Measurements from ENCODE around the gene MYO1G. TPM values are rescaled to one million over a fixed set of nuclear protein-coding genes. Genes with fewer than 3 reads are reported as not detected.

The MYO1G gene
- total RNA-seq, 1 donor from 2014 or later: 0.26 TPM

DNA sequence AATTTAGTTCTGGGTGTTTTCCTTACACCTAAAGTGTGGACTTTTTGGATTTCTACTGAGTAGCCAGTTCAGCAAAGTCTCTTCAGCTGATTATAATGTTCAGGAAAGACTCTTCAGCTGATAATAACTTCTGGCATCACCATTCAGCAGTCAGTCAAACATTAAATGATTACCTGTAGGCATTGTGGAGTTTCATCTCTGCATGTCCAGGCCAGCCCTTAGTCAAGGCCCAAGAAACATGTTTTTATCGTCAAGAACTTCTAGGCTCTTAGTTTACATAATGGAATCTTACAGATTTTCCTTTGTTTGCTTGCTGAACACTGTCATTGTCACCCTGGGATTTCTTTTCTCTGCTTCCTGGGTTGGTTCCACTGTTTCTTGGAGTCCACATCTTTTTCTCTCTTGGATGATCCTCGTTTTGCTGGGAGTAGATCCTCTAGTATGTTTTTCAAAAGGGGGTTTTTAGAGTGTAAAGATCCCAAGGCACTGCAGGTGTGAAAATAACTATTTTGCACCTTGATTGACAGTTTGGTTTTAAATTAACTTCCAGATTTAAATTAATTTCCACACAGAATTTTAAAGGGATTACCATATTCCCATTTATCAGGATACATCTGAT is 45.4 kb upstream of the MYO1G start:
- no peak for FAIRE-seq
- peaks cover 4% of the 10 kb centered on the region for H3K36me3 ChIP-seq (ENCODE audit: control insufficient read depth, insufficient read depth, low read length)
- no peak overlapping the region for H3K4me3 ChIP-seq (ENCODE audit: low read depth, low read length)
- DNase-seq (ENCODE audit: low read depth): peak; percentile 44
- TF ChIP-seq, protein P1, sequence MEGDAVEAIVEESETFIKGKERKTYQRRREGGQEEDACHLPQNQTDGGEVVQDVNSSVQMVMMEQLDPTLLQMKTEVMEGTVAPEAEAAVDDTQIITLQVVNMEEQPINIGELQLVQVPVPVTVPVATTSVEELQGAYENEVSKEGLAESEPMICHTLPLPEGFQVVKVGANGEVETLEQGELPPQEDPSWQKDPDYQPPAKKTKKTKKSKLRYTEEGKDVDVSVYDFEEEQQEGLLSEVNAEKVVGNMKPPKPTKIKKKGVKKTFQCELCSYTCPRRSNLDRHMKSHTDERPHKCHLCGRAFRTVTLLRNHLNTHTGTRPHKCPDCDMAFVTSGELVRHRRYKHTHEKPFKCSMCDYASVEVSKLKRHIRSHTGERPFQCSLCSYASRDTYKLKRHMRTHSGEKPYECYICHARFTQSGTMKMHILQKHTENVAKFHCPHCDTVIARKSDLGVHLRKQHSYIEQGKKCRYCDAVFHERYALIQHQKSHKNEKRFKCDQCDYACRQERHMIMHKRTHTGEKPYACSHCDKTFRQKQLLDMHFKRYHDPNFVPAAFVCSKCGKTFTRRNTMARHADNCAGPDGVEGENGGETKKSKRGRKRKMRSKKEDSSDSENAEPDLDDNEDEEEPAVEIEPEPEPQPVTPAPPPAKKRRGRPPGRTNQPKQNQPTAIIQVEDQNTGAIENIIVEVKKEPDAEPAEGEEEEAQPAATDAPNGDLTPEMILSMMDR (IDR thresholded peaks at IDR 0.05; ENCODE audit: insufficient read depth, low read length, severe bottlenecking): no peak
- no peaks in the 10 kb centered on the region for H3K27me3 ChIP-seq (ENCODE audit: control insufficient read depth, insufficient read depth, low read length)

DNA sequence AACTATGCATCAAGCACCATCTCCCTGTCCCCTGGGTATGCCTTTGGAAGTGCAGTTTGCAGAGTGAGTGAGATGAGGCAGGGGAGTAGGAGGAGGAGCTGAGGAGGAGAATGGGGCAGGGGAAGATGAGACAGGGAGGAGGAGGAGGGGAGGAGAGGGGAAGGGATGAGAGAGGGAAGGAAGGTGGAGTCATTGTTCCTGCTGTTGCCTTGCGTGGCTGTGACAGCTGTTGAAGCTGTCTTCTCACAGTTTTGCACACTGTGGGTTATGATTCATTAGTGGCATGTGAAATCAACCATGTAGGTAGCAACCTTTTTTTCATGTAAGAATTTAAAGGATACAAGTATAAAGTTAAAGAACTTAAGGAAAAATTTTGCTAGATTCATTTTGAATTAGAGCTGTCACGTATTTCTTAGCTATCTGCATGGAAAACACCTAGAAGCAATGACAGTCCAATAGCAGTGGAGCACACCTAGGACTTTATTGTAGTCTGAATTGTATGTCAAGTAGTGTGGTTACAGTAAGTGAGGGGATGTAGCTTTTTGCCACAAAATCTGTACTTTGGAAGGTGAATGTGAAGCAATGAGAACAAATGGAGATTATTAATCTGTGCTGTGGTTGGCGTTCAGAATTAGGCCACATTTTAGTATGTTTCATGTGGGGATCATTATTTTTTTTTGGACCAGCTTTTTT is 42.9 kb upstream of the MYO1G start:
- no peaks in the 10 kb centered on the region for H3K27me3 ChIP-seq (ENCODE audit: control insufficient read depth, insufficient read depth, low read length)
- no peaks in the 10 kb centered on the region for H3K36me3 ChIP-seq (ENCODE audit: control insufficient read depth, insufficient read depth, low read length)
- no peak for FAIRE-seq
- peak; percentile 42 for DNase-seq (ENCODE audit: low read depth)
- no peak overlapping the region for H3K4me3 ChIP-seq (ENCODE audit: low read depth, low read length)
- TF ChIP-seq, protein P1 (IDR thresholded peaks at IDR 0.05; ENCODE audit: insufficient read depth, low read length, severe bottlenecking): no peak

DNA sequence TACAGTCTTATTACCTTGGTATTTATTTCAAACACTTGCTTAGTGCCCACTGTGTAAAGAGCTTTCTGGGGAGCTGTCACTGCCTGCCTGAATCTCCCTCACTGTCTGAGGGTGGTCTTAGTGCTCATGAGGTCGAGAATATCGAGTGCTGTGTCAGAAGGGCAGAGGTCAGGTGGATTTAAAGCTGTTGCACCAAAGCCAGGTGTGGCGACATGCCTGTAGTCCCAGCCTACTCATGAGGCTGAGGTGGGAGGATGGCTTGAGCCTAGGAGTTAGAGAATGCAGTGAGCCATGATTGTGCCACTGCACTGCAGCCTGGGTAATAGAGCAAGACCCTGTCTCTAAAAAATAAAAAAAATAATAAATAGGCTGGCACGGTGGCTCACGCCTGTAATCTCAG is 42.1 kb upstream of the MYO1G start:
- DNase-seq (ENCODE audit: low read depth): no peak
- H3K36me3 ChIP-seq (ENCODE audit: control insufficient read depth, insufficient read depth, low read length): no peaks in the 10 kb centered on the region
- H3K4me3 ChIP-seq (ENCODE audit: low read depth, low read length): no peak overlapping the region
- TF ChIP-seq, protein P1 (IDR thresholded peaks at IDR 0.05; ENCODE audit: insufficient read depth, low read length, severe bottlenecking): no peak
- no peaks in the 10 kb centered on the region for H3K27me3 ChIP-seq (ENCODE audit: control insufficient read depth, insufficient read depth, low read length)
- FAIRE-seq: no peak

DNA sequence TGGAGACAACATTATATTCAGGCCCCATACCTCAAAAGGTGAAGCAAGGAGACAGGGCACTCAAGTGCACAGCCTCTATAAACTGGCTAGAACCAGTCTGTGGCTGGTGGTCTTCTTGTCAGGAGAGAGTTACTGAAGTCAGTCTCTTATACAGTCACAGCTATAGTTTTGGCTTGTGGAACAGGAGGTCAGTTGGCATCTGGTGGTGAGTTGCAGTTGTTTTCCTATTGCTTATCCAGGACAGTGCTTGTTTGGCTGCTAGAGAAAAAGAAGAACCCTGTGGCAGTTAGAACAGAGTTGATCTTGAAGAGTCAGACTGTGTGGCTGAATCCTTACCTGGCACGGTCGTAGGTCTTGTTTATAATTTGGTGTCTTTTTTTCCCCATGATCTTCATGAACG is 38.4 kb upstream of the MYO1G start:
- H3K36me3 ChIP-seq (ENCODE audit: control insufficient read depth, insufficient read depth, low read length): peaks cover 2% of the 10 kb centered on the region
- no peak overlapping the region for H3K4me3 ChIP-seq (ENCODE audit: low read depth, low read length)
- TF ChIP-seq, protein P1 (IDR thresholded peaks at IDR 0.05; ENCODE audit: insufficient read depth, low read length, severe bottlenecking): no peak
- no peaks in the 10 kb centered on the region for H3K27me3 ChIP-seq (ENCODE audit: control insufficient read depth, insufficient read depth, low read length)
- DNase-seq (ENCODE audit: low read depth) (no peak), FAIRE-seq (no peak)

DNA sequence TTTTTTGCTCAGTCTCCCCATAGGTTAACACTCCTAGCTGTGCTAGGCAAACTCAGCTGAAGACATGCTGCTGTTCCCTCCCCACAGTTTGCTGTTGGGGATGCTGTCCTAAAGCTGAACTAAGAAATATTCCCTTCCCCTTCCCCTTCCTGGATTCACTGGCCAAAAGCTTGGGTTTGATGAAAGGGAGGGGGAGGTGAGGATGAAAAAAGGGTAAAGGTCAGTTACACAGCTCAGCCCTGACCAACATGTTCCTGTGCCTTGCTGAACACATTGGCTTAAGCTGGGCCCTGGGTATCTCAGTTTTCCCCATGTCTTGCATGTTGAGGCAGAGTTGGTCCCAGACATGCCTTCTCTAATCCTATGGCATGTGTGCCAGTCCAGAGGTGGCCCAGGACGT is 36.5 kb upstream of the MYO1G start:
- Histone ChIP-seq H3K4me3 (ENCODE audit: low read depth, low read length) (no peak overlapping the region), H3K27me3 (ENCODE audit: control insufficient read depth, insufficient read depth, low read length) (no peaks in the 10 kb centered on the region), H3K36me3 (ENCODE audit: control insufficient read depth, insufficient read depth, low read length) (peaks cover 3% of the 10 kb centered on the region)
- DNase-seq (ENCODE audit: low read depth) (no peak), FAIRE-seq (no peak)
- TF ChIP-seq, protein P1 (IDR thresholded peaks at IDR 0.05; ENCODE audit: insufficient read depth, low read length, severe bottlenecking): no peak
